Parathyroid adenoma (tissue), 2 donors: ENCODE measurements around the gene SERTAD3.
"Not testable (repeated sequence)": the region's sequence is repeated elsewhere in the genome, so short reads cannot be mapped to it uniquely, and the experiment has no call there.

Source experiments
- H2AFZ ChIP-seq: fragments of 300-600 bp; sonication (generic); one replicate; pipeline ENCODE4 v1.7.0; 2017; ENCODE audit warnings: antibody characterized with exemption, mild to moderate bottlenecking
- H3K27ac ChIP-seq: fragments of 300-600 bp; sonication (generic); one replicate; pipeline ENCODE4 v1.7.0; 2017
- H3K27me3 ChIP-seq: fragments of 300-600 bp; sonication (generic); one replicate; pipeline ENCODE4 v1.7.0; 2017; ENCODE audit warnings: low read length; ENCODE audit not compliant: control insufficient read depth, insufficient read depth
- H3K36me3 ChIP-seq: fragments of 300-600 bp; sonication (generic); one replicate; pipeline ENCODE4 v1.7.0; 2017; ENCODE audit warnings: low read length; ENCODE audit not compliant: control insufficient read depth, insufficient read depth
- H3K4me1 ChIP-seq: fragments of 300-600 bp; sonication (generic); one replicate; pipeline ENCODE4 v1.7.0; 2017; ENCODE audit warnings: control low read depth
- H3K4me2 ChIP-seq: fragments of 300-600 bp; sonication (generic); one replicate; pipeline ENCODE4 v1.7.0; 2017; ENCODE audit warnings: low read length
- H3K4me3 ChIP-seq: fragments of 300-600 bp; sonication (generic); one replicate; pipeline ENCODE4 v1.7.0; 2017; ENCODE audit warnings: low read depth, low read length
- H3K79me2 ChIP-seq: fragments of 300-600 bp; sonication (generic); one replicate; pipeline ENCODE4 v1.7.0; 2017; ENCODE audit warnings: control low read depth
- H3K9ac ChIP-seq: fragments of 300-600 bp; sonication (generic); one replicate; pipeline ENCODE4 v1.7.0; 2017; ENCODE audit warnings: mild to moderate bottlenecking
- H3K9me3 ChIP-seq: fragments of 300-600 bp; sonication (generic); one replicate; pipeline ENCODE4 v1.7.0; 2017; ENCODE audit warnings: low read length; ENCODE audit not compliant: control insufficient read depth
- CTCF ChIP-seq: fragments of 300-600 bp; sonication (generic); IDR thresholded peaks from one replicate; pipeline ENCODE4 v1.7.0; 2017; ENCODE audit warnings: antibody characterized with exemption, mild to moderate bottlenecking
- donor health status: primary hyperparathyroidism.

The SERTAD3 gene

GRCh38 chr19:40411125-40411842 lies 32.9 kb downstream of the SERTAD3 start:
- no peaks in the 10 kb centered on the region for H3K27me3 ChIP-seq
- H3K4me1 ChIP-seq, result peaks cover 30% of the 10 kb centered on the region
- H3K27ac ChIP-seq, result peak overlapping the region; percentile 68
- H2AFZ ChIP-seq, result peak overlapping the region; percentile 88
- no peaks in the 10 kb centered on the region for H3K9me3 ChIP-seq
- no peaks in the 10 kb centered on the region for H3K36me3 ChIP-seq
- H3K9ac ChIP-seq, result no peak overlapping the region
- TF ChIP-seq CTCF, result no peak
- H3K79me2 ChIP-seq, result no peaks in the 10 kb centered on the region
- H3K4me3 ChIP-seq, result peak overlapping the region; percentile 20
- peak overlapping the region; percentile 41 for H3K4me2 ChIP-seq

- no peak overlapping the region for H3K9ac ChIP-seq
- no peak overlapping the region for H2AFZ ChIP-seq
- no peak overlapping the region for H3K27ac ChIP-seq
- no peaks in the 10 kb centered on the region for H3K27me3 ChIP-seq
- TF ChIP-seq CTCF, result no peak
- no peaks in the 10 kb centered on the region for H3K79me2 ChIP-seq
- H3K4me1 ChIP-seq, result peaks cover 19% of the 10 kb centered on the region
- H3K9me3 ChIP-seq, result no peaks in the 10 kb centered on the region
- H3K4me2 ChIP-seq, result no peak overlapping the region
- no peaks in the 10 kb centered on the region for H3K36me3 ChIP-seq
- no peak overlapping the region for H3K4me3 ChIP-seq
Measured at GRCh38 chr19:40410030-40410389, 34.1 kb downstream of the SERTAD3 start.

GRCh38 chr19:40408598-40408925 lies 35.6 kb downstream of the SERTAD3 start:
- H3K27ac ChIP-seq, H3K9me3 ChIP-seq, H2AFZ ChIP-seq, H3K4me3 ChIP-seq, H3K79me2 ChIP-seq, H3K36me3 ChIP-seq, H3K4me2 ChIP-seq, H3K9ac ChIP-seq, H3K27me3 ChIP-seq: not testable (repeated sequence)
- H3K4me1 ChIP-seq, result peaks cover 12% of the 10 kb centered on the region

GRCh38 chr19:40407714-40408597 lies 36.2 kb downstream of the SERTAD3 start:
- H3K9me3 ChIP-seq, result no peaks in the 10 kb centered on the region
- TF ChIP-seq CTCF, result no peak
- H3K4me2 ChIP-seq, result no peak overlapping the region
- no peak overlapping the region for H3K27ac ChIP-seq
- H3K4me3 ChIP-seq, result no peak overlapping the region
- no peaks in the 10 kb centered on the region for H3K27me3 ChIP-seq
- H3K36me3 ChIP-seq, result no peaks in the 10 kb centered on the region
- H3K79me2 ChIP-seq, result no peaks in the 10 kb centered on the region
- H3K4me1 ChIP-seq, result peaks cover 12% of the 10 kb centered on the region
- no peak overlapping the region for H2AFZ ChIP-seq
- H3K9ac ChIP-seq, result no peak overlapping the region

GRCh38 chr19:40403262-40403984 lies 40.7 kb downstream of the SERTAD3 start:
- H3K4me2 ChIP-seq, result peak overlapping the region; percentile 91
- H3K4me3 ChIP-seq, result peak overlapping the region; percentile 55
- H3K9me3 ChIP-seq, result no peaks in the 10 kb centered on the region
- peak; percentile 14 for TF ChIP-seq CTCF
- no peaks in the 10 kb centered on the region for H3K27me3 ChIP-seq
- peak overlapping the region; percentile 31 for H3K9ac ChIP-seq
- H3K79me2 ChIP-seq, result no peaks in the 10 kb centered on the region
- H3K27ac ChIP-seq, result peak overlapping the region; percentile 71
- no peaks in the 10 kb centered on the region for H3K36me3 ChIP-seq
- H3K4me1 ChIP-seq, result no peaks in the 10 kb centered on the region
- peak overlapping the region; percentile 85 for H2AFZ ChIP-seq
